D721Med (cell line): ENCODE data around the gene IMMP2L.

Experiments used
- DNase-seq: peaks from one replicate; pipeline ENCODE4 v3.0.0; 2011; ENCODE audit warnings: low spot score; ENCODE audit not compliant: insufficient read length
- FAIRE-seq: peaks from 2 replicates; lab custom pipeline; 2011; peaks lifted over from hg19 to GRCh38; lab: Jason Lieb, UNC
- CTCF ChIP-seq: IDR thresholded peaks from 2 replicates; pipeline ENCODE4 v1.5.1; 2012; ENCODE audit warnings: mild to moderate bottlenecking, control low read depth; ENCODE audit not compliant: insufficient read depth; ENCODE audit errors: missing control alignments

Gene IMMP2L

GRCh38 chr7:111082351-111082750 is 479.9 kb downstream of the IMMP2L start:
- no peak for DNase-seq
- TF ChIP-seq CTCF: no peak
- no peak for FAIRE-seq

GRCh38 chr7:111081546-111082267 is 480.6 kb downstream of the IMMP2L start:
- FAIRE-seq (no peak), DNase-seq (no peak)
- no peak for TF ChIP-seq CTCF

GRCh38 chr7:111080495-111081105 is 481.7 kb downstream of the IMMP2L start:
- DNase-seq: no peak
- FAIRE-seq: no peak
- TF ChIP-seq CTCF: no peak

GRCh38 chr7:111077001-111077400 is 485.3 kb downstream of the IMMP2L start:
- no peak for TF ChIP-seq CTCF
- FAIRE-seq (no peak), DNase-seq (no peak)

GRCh38 chr7:111076205-111076604 is 486.1 kb downstream of the IMMP2L start:
- TF ChIP-seq CTCF: no peak
- FAIRE-seq (no peak), DNase-seq (no peak)

GRCh38 chr7:111075498-111075897 is 486.8 kb downstream of the IMMP2L start:
- DNase-seq (no peak), FAIRE-seq (no peak)
- TF ChIP-seq CTCF: no peak

- no peak for TF ChIP-seq CTCF
- DNase-seq (no peak), FAIRE-seq (no peak)
Measured at GRCh38 chr7:111074748-111075146, 487.5 kb downstream of the IMMP2L start.
